Stimulated activated CD8-positive, alpha-beta memory T cell treated with anti-CD3 and anti-CD28 coated beads, Interleukin-4, amount 100 ng/mL, for 24 hours (primary cell): ENCODE measurements around the gene DCDC2.
A peak's percentile ranks its signal among the peaks of the same experiment; 100 is the strongest.
"Not testable (repeated sequence)": the region's sequence is repeated elsewhere in the genome, so short reads cannot be mapped to it uniquely, and the experiment has no call there.

Experiments used
- DNase-seq: peaks from one replicate; pipeline ENCODE4 v3.0.0-alpha.2; 2020; ENCODE audit warnings: low read depth

Gene DCDC2

GRCh38 chr6:24378473-24379097 lies 20.7 kb upstream of the DCDC2 start:
- no peak for DNase-seq

GRCh38 chr6:24376871-24377270 lies 19.0 kb upstream of the DCDC2 start:
- no peak for DNase-seq

- no peak for DNase-seq
Observed at GRCh38 chr6:24374612-24375011, 16.8 kb upstream of the DCDC2 start.

GRCh38 chr6:24365103-24365633 lies 7.3 kb upstream of the DCDC2 start:
- DNase-seq, result not testable (repeated sequence)

GRCh38 chr6:24362363-24362762 lies 4.5 kb upstream of the DCDC2 start:
- DNase-seq, result not testable (repeated sequence)

- DNase-seq, result peak; percentile 77
Observed at GRCh38 chr6:24359640-24360454, 2.0 kb upstream of the DCDC2 start.

- no peak for DNase-seq
Observed at GRCh38 chr6:24358219-24358821, 461 bp upstream of the DCDC2 start.

- no peak for DNase-seq
Observed at GRCh38 chr6:24356310-24356973, 1.4 kb downstream of the DCDC2 start.

- DNase-seq, result no peak
Observed at GRCh38 chr6:24355393-24355792, 2.5 kb downstream of the DCDC2 start.

GRCh38 chr6:24353861-24354260 lies 4.0 kb downstream of the DCDC2 start:
- no peak for DNase-seq

- DNase-seq, result no peak
Observed at GRCh38 chr6:24352434-24352833, 5.4 kb downstream of the DCDC2 start.

- no peak for DNase-seq
Observed at GRCh38 chr6:24344976-24345375, 12.9 kb downstream of the DCDC2 start.

- no peak for DNase-seq
Observed at GRCh38 chr6:24340998-24341938, 16.6 kb downstream of the DCDC2 start.

GRCh38 chr6:24339932-24340331 lies 17.9 kb downstream of the DCDC2 start:
- no peak for DNase-seq

GRCh38 chr6:24334285-24334684 lies 23.6 kb downstream of the DCDC2 start:
- DNase-seq, result no peak

GRCh38 chr6:24332317-24332716 lies 25.5 kb downstream of the DCDC2 start:
- DNase-seq, result no peak

GRCh38 chr6:24330137-24330732 lies 27.6 kb downstream of the DCDC2 start:
- no peak for DNase-seq

GRCh38 chr6:24329451-24329850 lies 28.4 kb downstream of the DCDC2 start:
- no peak for DNase-seq

- DNase-seq, result no peak
Observed at GRCh38 chr6:24329022-24329421, 28.8 kb downstream of the DCDC2 start.

GRCh38 chr6:24327756-24328155 lies 30.1 kb downstream of the DCDC2 start:
- DNase-seq, result no peak

- DNase-seq, result no peak
Observed at GRCh38 chr6:24325978-24326377, 31.9 kb downstream of the DCDC2 start.
